Sigmoid colon (tissue), 4 donors: ENCODE results near the gene DEFB131A.
"Not testable (repeated sequence)": the region's sequence is repeated elsewhere in the genome, so short reads cannot be mapped to it uniquely, and the experiment has no call there.

Experiments used
- CTCF ChIP-seq, 4 experiments: fragments of 450-650 bp in 3 of 4; fragments of 200-600 bp in 1 of 4; IDR thresholded peaks; one replicate each; pipeline ENCODE4 v1.5.1; 2016 to 2019; ENCODE audit warnings: antibody characterized with exemption in 4 of 4, mild to moderate bottlenecking in 3 of 4, moderate library complexity in 2 of 4
- EP300 ChIP-seq, 4 donors: sonication (generic); formaldehyde crosslinking; IDR thresholded peaks; one replicate each; pipeline ENCODE4 v1.6.1; 2017; ENCODE audit warnings: antibody characterized with exemption in 4 of 4
- POLR2A ChIP-seq, 2 donors: fragments of 450-650 bp; IDR thresholded peaks; one replicate each; pipeline ENCODE4 v1.6.1; 2016; ENCODE audit warnings: antibody characterized with exemption in 2 of 2, mild to moderate bottlenecking in 2 of 2, moderate library complexity in 2 of 2
- POLR2AphosphoS5 ChIP-seq, 4 donors: sonication (generic); formaldehyde crosslinking; IDR thresholded peaks; one replicate each; pipeline ENCODE4 v1.6.1; 2017; ENCODE audit warnings: antibody characterized with exemption in 4 of 4

GRCh38 chr4:9486880-9487279 lies 42.7 kb downstream of the DEFB131A start:
- not testable (repeated sequence) for TF ChIP-seq CTCF, POLR2AphosphoS5, POLR2A, EP300 (IDR thresholded peaks at IDR 0.05)
